GM10266 (cell line): Measurements from ENCODE around the gene TRAPPC2L.

Experiments used
- DNase-seq: peaks from one replicate; pipeline ENCODE4 v3.0.0; 2012; ENCODE audit errors: extremely low spot score
- TF ChIP-seq, protein P1 (sequence below): IDR thresholded peaks from 2 replicates; pipeline ENCODE4 v1.5.1; 2012; ENCODE audit warnings: mild to moderate bottlenecking, low read depth; ENCODE audit not compliant: control insufficient read depth, insufficient read depth; ENCODE audit errors: missing control alignments

Gene TRAPPC2L

DNA sequence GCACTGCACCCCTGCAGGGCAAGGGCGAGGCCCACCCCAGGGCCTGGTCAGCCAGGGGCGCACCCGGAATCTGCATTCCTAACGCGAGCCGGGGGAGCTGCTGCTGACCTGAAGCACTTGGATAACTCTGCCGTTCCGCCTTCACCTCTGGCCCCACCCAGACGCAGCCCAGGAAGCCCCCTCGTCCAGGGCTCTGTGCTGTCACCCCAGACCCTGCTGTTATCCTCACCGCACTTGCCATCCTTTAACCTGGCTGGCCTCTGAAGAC, 22.8 kb downstream of the TRAPPC2L start:
- no peak for DNase-seq
- TF ChIP-seq, protein P1, sequence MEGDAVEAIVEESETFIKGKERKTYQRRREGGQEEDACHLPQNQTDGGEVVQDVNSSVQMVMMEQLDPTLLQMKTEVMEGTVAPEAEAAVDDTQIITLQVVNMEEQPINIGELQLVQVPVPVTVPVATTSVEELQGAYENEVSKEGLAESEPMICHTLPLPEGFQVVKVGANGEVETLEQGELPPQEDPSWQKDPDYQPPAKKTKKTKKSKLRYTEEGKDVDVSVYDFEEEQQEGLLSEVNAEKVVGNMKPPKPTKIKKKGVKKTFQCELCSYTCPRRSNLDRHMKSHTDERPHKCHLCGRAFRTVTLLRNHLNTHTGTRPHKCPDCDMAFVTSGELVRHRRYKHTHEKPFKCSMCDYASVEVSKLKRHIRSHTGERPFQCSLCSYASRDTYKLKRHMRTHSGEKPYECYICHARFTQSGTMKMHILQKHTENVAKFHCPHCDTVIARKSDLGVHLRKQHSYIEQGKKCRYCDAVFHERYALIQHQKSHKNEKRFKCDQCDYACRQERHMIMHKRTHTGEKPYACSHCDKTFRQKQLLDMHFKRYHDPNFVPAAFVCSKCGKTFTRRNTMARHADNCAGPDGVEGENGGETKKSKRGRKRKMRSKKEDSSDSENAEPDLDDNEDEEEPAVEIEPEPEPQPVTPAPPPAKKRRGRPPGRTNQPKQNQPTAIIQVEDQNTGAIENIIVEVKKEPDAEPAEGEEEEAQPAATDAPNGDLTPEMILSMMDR, result no peak

DNA sequence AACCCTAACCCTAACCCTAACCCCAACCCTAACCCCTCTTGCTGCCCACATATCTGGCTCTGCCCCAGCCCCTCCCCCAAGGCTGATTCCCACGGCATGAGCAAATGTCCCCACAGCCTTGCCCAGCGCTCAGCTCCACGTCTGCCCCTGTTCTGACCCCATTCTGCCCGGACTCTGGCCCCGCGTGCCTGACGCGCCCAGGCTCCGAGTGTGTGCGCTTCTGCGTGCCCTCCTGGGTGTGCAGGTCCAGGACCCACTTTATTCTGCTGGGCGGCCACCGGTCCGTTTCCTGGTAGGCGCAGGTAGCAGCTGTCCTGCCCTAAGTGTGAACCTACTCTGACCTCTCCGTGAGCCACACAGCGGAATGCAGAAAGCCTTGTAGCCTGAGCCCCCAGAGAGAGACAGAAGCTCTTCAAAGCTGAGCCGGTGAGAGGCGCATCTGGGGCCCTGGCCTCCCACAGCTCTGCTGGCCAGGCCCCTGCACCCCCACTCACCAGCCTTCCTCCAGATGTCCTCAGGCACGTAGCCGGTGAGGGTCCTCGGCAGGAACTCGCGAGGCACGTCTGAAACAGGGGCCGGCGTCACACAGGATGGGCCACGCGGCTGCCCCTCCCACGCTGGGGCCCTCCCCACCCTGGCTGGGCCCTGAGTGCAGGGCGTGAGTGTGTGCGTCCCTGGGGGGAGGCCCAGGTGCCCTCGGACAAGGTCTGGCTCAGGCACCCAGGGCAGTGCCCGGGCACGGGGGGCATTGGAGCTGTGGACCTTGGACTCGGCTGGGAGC, 23.5 kb downstream of the TRAPPC2L start:
- TF ChIP-seq, protein P1, result no peak
- no peak for DNase-seq

DNA sequence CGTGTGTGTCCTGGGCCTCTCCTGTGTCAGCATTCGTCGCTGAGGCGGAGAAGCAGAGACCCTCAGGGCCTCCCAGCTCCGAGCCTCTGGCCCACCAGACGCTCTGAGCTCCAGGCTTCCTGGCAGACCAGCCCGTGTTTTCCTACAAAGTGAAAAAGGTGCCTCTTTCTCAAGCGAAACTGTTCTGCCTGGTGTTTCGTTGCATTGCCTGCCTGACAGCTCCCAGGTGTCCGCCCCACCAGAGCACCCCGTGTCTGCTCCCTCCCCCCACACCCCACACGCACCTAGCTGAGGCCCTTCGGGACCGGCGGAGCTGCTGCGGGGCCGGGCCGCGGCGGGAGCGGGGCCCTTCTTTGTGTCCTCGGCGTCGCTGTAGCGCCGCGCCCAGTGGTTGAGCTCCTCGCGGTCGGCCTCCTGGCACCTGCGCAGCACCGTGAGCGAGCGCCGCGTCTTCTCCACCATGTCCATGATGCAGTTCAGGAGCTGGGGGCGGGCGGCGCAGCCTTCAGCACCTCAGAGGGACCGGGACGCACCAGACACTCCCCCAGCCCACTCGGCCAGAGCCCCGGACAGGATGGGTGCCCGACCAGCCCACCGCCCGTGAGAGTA, 24.2 kb downstream of the TRAPPC2L start:
- DNase-seq, result no peak
- TF ChIP-seq, protein P1, result no peak

DNA sequence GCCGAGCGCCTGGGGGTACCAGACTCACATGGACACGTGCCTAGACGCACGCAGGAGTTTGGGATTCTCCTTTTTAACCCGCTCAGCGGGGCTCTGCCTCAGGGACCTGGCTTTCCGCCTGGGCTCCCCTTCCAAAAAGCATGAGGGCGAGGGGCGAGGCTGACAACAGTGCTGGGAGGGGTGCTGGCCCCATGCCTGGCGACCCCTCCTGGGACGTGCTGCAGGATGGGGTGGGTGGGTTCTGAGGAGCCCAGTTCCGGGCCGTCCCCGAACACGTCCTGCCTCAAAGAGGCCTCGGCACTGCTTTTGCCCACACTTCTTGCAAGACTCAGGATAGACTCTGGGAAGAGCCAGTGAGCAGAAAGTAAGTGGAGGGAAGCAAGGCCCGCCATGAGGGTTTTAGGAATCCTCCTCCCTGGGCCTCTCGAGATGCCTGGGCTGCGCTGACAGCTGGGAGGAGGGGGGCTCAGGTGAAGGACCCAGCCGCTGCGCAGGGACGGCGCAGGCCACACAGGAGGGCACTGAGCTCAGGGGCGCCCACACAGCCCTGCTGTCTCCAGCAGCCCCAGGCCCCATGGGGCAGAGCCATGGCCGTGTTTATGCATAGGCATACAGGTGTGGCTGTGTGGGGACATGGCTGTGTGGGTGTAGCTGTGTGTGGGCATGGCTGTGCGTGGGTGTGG, 24.9 kb downstream of the TRAPPC2L start:
- TF ChIP-seq, protein P1, result no peak
- DNase-seq, result no peak

- DNase-seq, result no peak
- TF ChIP-seq, protein P1, result no peak
Measured at GRCh38 chr16:88882358-88883030, 25.6 kb downstream of the TRAPPC2L start.

DNA sequence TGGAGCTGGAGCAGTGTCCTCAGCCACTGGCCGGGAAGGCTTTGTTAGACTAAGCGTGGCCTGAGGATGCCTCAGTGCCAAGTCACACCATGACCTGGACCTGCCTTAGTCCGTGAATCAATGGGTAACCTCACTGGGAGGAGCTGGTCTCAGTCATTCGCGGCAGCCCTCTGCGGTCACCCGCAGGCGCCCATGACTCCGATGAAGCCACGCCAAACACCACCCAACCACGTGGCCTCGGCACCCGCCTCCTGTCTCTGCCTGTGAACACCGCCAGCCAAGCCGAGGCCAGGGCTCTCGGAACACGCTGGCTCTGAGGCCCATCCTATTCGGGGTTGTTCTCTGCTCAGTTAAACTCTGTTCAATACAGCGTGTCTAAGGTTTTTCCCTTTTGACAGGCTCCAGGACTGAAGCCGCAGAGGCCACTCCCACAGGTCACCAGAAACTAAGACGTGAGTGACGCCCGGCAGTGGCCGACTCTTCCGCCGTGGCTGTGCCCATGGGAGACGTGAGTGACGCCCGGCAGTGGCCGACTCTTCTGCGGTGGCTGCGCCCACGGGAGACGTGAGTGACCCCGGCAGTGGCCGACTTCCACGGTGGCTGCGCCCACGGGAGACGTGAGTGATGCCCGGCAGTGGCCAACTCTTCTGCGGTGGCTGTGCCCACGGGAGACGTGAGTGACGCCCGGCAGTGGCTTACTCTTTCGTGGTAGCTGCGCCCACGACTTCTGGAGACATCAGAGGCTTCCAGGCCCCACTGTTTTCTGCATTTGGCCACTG, 26.4 kb downstream of the TRAPPC2L start:
- no peak for DNase-seq
- TF ChIP-seq, protein P1, result no peak
